IPS DF 6.9 (cell line): Measurements from ENCODE around the gene KIF1A.

Experiments used
- DNase-seq: peaks from one replicate; pipeline ENCODE4 v3.0.0-alpha.2; 2013; ENCODE audit warnings: low read depth, low spot score
- H3K27ac ChIP-seq: one replicate; pipeline ENCODE4 v1.5.1; 2013; ENCODE audit warnings: low read length, control low read depth
- H3K27me3 ChIP-seq: 2 replicates; pipeline ENCODE4 v1.6.1; 2013; ENCODE audit warnings: mild to moderate bottlenecking, low read length; ENCODE audit not compliant: control insufficient read depth, insufficient read depth
- H3K36me3 ChIP-seq: 2 replicates; pipeline ENCODE4 v1.6.1; 2013; ENCODE audit warnings: low read length; ENCODE audit not compliant: control insufficient read depth, insufficient read depth
- H3K4me1 ChIP-seq: 2 replicates; pipeline ENCODE4 v1.6.1; 2013; ENCODE audit warnings: low read length; ENCODE audit not compliant: control insufficient read depth, insufficient read depth
- H3K4me3 ChIP-seq: 2 replicates; pipeline ENCODE4 v1.5.1; 2013; ENCODE audit warnings: mild to moderate bottlenecking, low read length
- H3K9me3 ChIP-seq: 2 replicates; pipeline ENCODE4 v1.6.1; 2013; ENCODE audit warnings: low read length, inconsistent platforms; ENCODE audit not compliant: control insufficient read depth, insufficient read depth
- WGBS: extraction: QIAGEN DNeasy Blood & Tissue Kit; methylation state at CpG from one replicate; pipeline ENCODE4 v1.1.7; 2013; ENCODE audit warnings: mixed read lengths, missing lambda C conversion rate; ENCODE audit not compliant: insufficient read length, insufficient coverage; 5-methylcytosine and 5-hydroxymethylcytosine counted together

The KIF1A gene

GRCh38 chr2:240791221-240791800 is 28.7 kb downstream of the KIF1A start:
- no peak overlapping the region for H3K27ac ChIP-seq
- no CpG with 5 or more reads among the region's 19 CpGs for WGBS
- DNase-seq = no peak
- H3K36me3 ChIP-seq = peaks cover 19% of the 10 kb centered on the region
- no peaks in the 10 kb centered on the region; the same call in 1 of the 2 replicates for H3K27me3 ChIP-seq
- H3K9me3 ChIP-seq = no peaks in the 10 kb centered on the region
- no peak overlapping the region for H3K4me3 ChIP-seq
- no peaks in the 10 kb centered on the region; the same call in 1 of the 2 replicates for H3K4me1 ChIP-seq

- no peaks in the 10 kb centered on the region for H3K27me3 ChIP-seq
- H3K9me3 ChIP-seq = no peaks in the 10 kb centered on the region
- H3K4me3 ChIP-seq = no peak overlapping the region
- no peak for DNase-seq
- no CpG with 5 or more reads among the region's 21 CpGs for WGBS
- H3K4me1 ChIP-seq = no peaks in the 10 kb centered on the region; the same call in 1 of the 2 replicates
- peaks cover 20% of the 10 kb centered on the region for H3K36me3 ChIP-seq
- H3K27ac ChIP-seq = no peak overlapping the region
These were observed 29.4 kb downstream of the KIF1A start for GRCh38 chr2:240790370-240791220.

- DNase-seq = no peak
- no peak overlapping the region for H3K27ac ChIP-seq
- no peaks in the 10 kb centered on the region; the same call in 1 of the 2 replicates for H3K4me1 ChIP-seq
- no peak overlapping the region for H3K4me3 ChIP-seq
- peaks cover 26% of the 10 kb centered on the region for H3K36me3 ChIP-seq
- H3K27me3 ChIP-seq = no peaks in the 10 kb centered on the region
- no CpG with 5 or more reads among the region's 23 CpGs for WGBS
- no peaks in the 10 kb centered on the region for H3K9me3 ChIP-seq
These were observed 30.3 kb downstream of the KIF1A start for GRCh38 chr2:240789501-240790369.

- no CpG with 5 or more reads among the region's 13 CpGs for WGBS
- peaks cover 32% of the 10 kb centered on the region for H3K36me3 ChIP-seq
- no peaks in the 10 kb centered on the region for H3K27me3 ChIP-seq
These were observed 31.0 kb downstream of the KIF1A start for GRCh38 chr2:240789051-240789453.

GRCh38 chr2:240788482-240788881 is 31.5 kb downstream of the KIF1A start:
- Histone ChIP-seq H3K27me3 (no peaks in the 10 kb centered on the region), H3K36me3 (peaks cover 38% of the 10 kb centered on the region), H3K9me3 (no peaks in the 10 kb centered on the region), H3K4me1 (no peaks in the 10 kb centered on the region; the same call in 1 of the 2 replicates), H3K4me3 (no peak overlapping the region), H3K27ac (no peak overlapping the region)
- no peak for DNase-seq
- no CpG with 5 or more reads among the region's 4 CpGs for WGBS

More at GRCh38 chr2:240789051-240789453, 31.0 kb downstream of the KIF1A start:
- Histone ChIP-seq H3K27ac (no peak overlapping the region), H3K4me3 (no peak overlapping the region), H3K4me1 (no peaks in the 10 kb centered on the region; the same call in 1 of the 2 replicates), H3K9me3 (no peaks in the 10 kb centered on the region)
- DNase-seq = no peak

- no CpG with 5 or more reads among the region's 23 CpGs for WGBS
- Histone ChIP-seq H3K4me1 (no peaks in the 10 kb centered on the region), H3K27me3 (no peaks in the 10 kb centered on the region), H3K27ac (no peak overlapping the region), H3K4me3 (no peak overlapping the region), H3K9me3 (no peaks in the 10 kb centered on the region), H3K36me3 (peaks cover 45% of the 10 kb centered on the region)
- no peak for DNase-seq
These were observed 32.2 kb downstream of the KIF1A start for GRCh38 chr2:240787521-240788472.

GRCh38 chr2:240786871-240787311 is 33.1 kb downstream of the KIF1A start:
- Histone ChIP-seq H3K36me3 (peaks cover 52% of the 10 kb centered on the region), H3K4me3 (no peak overlapping the region), H3K9me3 (no peaks in the 10 kb centered on the region), H3K27ac (no peak overlapping the region), H3K4me1 (no peaks in the 10 kb centered on the region), H3K27me3 (no peaks in the 10 kb centered on the region)
- DNase-seq = no peak
- WGBS = no CpG with 5 or more reads among the region's 17 CpGs

GRCh38 chr2:240786355-240786841 is 33.6 kb downstream of the KIF1A start:
- no peak for DNase-seq
- H3K36me3 ChIP-seq = peaks cover 57% of the 10 kb centered on the region
- H3K27me3 ChIP-seq = no peaks in the 10 kb centered on the region
- no CpG with 5 or more reads among the region's 8 CpGs for WGBS
- no peaks in the 10 kb centered on the region for H3K9me3 ChIP-seq
- H3K4me3 ChIP-seq = no peak overlapping the region
- no peak overlapping the region for H3K27ac ChIP-seq
- no peaks in the 10 kb centered on the region for H3K4me1 ChIP-seq

GRCh38 chr2:240785424-240786335 is 34.3 kb downstream of the KIF1A start:
- no peaks in the 10 kb centered on the region for H3K27me3 ChIP-seq
- no peak overlapping the region for H3K27ac ChIP-seq
- H3K36me3 ChIP-seq = peaks cover 57% of the 10 kb centered on the region
- no peaks in the 10 kb centered on the region for H3K4me1 ChIP-seq
- no peaks in the 10 kb centered on the region for H3K9me3 ChIP-seq
- no peak overlapping the region for H3K4me3 ChIP-seq
- no CpG with 5 or more reads among the region's 25 CpGs for WGBS
- no peak for DNase-seq
